Stimulated activated effector memory CD8-positive, alpha-beta T cell treated with anti-CD3 and anti-CD28 coated beads, Interleukin-12 subunit alpha, Interleukin-12 subunit beta, amount 100 ng/mL, for 72 hours (primary cell): ENCODE results near the gene TCF7L2.

Source experiments
- ATAC-seq: fragments of 150-1000 bp; cut with Tn5 transposase; 2 replicates; pipeline ENCODE4 v1.10.0; 2021
- DNase-seq, 2 donors: peaks; one replicate each; pipeline ENCODE4 v3.0.0; 2021 to 2022; ENCODE audit warnings: low spot score in 2 of 2
- H3K27ac Mint-ChIP-seq: one replicate; pipeline ENCODE4 v1.8.0; 2022; ENCODE audit warnings: mild to moderate bottlenecking, mixed read lengths
- H3K36me3 Mint-ChIP-seq: one replicate; pipeline ENCODE4 v1.8.0; 2022; ENCODE audit warnings: mild to moderate bottlenecking, mixed read lengths
- H3K4me1 Mint-ChIP-seq: one replicate; pipeline ENCODE4 v1.8.0; 2022; ENCODE audit warnings: mixed read lengths
- H3K4me3 Mint-ChIP-seq: one replicate; pipeline ENCODE4 v1.8.0; 2022; ENCODE audit warnings: mild to moderate bottlenecking, mixed read lengths
- H3K9me3 Mint-ChIP-seq: one replicate; pipeline ENCODE4 v1.8.0; 2022; ENCODE audit warnings: mixed read lengths

Gene TCF7L2

DNA sequence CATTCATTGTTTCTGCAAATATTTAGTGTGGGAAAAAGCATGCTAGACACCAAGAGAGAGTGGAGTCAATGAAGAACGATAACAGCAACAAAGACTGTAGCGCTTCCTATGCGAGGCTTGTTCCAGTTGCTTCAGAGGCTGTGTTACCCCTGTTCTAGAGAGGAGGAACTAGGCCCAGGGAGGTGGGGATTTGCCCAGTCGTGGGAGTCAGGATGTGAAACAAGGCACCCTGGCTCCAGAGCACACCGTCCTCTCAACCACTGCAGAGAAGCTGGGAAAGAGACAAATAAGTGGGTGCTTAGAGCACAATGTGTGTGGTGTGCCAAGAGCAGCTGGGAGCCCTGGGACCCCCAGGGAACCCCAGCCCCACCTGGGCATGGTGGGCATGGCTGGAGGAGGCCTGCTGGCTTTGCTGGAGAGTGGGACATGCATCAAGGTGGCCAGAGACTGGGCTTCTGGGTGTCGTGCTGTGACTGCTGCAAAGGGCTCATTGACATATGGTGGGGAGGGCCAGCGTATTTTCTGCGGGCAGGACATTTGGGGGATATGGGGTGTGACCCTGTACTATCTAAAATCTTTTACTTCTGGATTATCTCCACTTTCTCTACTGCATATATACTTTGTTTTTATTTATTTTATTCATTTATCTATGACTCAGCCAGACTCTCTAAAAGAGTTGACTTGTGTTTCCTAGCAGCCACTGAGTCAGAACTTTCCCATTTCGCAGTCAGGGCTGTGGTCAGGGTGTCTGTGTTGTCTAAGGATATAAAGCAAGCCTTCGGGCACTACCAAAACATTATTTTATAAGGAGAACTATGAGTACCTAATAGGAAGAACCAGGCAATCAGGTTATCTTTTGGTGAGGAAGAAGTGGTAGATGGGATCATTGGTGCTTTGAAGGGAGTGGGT lies 95.4 kb downstream of the TCF7L2 start:
- DNase-seq (no peak), ATAC-seq (peak; percentile 67)
- H3K4me1 Mint-ChIP-seq: peaks cover 22% of the 10 kb centered on the region
- H3K4me3 Mint-ChIP-seq: no peak overlapping the region
- no peaks in the 10 kb centered on the region for H3K36me3 Mint-ChIP-seq
- no peaks in the 10 kb centered on the region for H3K9me3 Mint-ChIP-seq
- no peak overlapping the region for H3K27ac Mint-ChIP-seq

DNA sequence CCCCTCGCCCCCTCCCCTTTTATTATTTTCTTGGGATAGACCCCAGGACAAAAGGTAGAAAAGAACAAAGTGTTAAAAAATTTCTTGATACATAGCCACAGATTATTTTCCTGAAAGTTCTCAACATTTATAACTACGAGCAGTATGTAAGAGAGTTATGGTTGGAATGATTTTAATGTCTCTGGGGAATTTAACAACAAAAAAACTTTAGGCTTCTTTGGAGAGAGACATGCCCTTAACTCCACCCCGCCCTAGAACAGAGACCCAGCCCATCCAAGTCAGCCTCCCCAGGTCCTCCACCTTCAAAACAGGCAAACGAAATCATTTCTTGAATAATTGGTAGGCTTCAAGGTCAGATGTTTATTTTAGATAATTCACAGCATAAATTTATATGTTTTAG lies 97.1 kb downstream of the TCF7L2 start:
- no peak overlapping the region for H3K27ac Mint-ChIP-seq
- ATAC-seq: no peak
- DNase-seq: no peak
- peaks cover 33% of the 10 kb centered on the region for H3K4me1 Mint-ChIP-seq
- no peaks in the 10 kb centered on the region for H3K9me3 Mint-ChIP-seq
- H3K4me3 Mint-ChIP-seq: no peak overlapping the region
- no peaks in the 10 kb centered on the region for H3K36me3 Mint-ChIP-seq

DNA sequence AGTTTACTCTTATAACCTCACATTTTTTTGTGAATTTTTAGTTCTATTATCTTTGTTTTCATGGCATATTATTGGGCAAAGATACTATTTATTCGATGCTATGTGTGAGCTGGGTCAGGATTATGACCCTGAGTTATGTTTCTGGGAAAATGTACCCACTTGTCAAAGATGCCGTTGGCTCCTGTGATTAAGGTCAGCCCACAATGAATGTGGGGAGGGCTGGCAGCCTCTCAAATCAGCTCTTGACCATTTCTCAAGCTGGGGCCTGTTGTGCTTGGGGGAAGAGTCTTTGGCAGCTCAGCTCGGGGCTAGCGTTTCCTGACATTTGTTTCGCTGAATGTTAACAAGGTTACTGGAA lies 97.5 kb downstream of the TCF7L2 start:
- no peaks in the 10 kb centered on the region for H3K36me3 Mint-ChIP-seq
- H3K4me3 Mint-ChIP-seq: no peak overlapping the region
- no peak overlapping the region for H3K27ac Mint-ChIP-seq
- H3K4me1 Mint-ChIP-seq: peaks cover 35% of the 10 kb centered on the region
- no peaks in the 10 kb centered on the region for H3K9me3 Mint-ChIP-seq
- ATAC-seq (no peak), DNase-seq (no peak)

DNA sequence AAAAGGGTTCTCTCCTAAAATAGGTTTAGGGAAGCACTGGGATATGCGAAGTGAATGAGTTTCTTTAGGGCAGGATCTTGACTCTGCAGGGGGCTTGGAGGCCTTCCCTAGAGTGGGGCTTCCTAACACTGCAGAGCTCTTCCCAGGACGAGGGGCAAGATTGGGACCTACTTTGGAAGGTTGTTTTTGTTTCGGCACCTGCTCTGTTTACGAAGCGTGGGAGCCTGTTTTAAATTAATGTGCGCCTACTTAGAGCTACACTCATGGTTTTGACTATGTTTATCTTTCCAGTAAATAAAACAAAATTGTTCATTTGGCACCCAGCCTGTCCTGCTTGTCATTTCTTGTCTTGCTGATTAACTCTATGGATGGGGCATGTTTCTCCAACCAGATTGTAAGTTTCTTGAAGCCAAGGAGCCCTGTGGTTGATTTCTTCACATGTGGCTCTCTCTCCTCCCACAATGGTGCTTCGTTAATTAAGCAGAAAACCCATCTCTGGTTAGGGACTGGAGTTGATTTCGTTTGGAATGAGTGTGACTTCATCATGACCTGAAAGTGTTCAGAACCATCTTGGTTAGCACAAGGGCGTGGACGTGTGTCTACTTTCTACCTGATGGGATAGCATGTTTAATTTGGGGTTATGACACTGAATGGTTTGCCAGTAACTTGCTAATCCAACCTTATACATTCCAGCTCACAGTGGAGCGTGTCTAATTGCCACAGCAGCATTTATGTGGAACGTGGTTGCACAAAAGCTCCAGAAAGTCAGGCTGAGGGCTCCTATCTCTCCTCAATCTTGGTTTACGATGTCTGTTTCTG lies 98.1 kb downstream of the TCF7L2 start:
- H3K4me3 Mint-ChIP-seq: no peak overlapping the region
- no peaks in the 10 kb centered on the region for H3K9me3 Mint-ChIP-seq
- DNase-seq (no peak), ATAC-seq (no peak)
- no peaks in the 10 kb centered on the region for H3K36me3 Mint-ChIP-seq
- H3K27ac Mint-ChIP-seq: no peak overlapping the region
- H3K4me1 Mint-ChIP-seq: peaks cover 35% of the 10 kb centered on the region

DNA sequence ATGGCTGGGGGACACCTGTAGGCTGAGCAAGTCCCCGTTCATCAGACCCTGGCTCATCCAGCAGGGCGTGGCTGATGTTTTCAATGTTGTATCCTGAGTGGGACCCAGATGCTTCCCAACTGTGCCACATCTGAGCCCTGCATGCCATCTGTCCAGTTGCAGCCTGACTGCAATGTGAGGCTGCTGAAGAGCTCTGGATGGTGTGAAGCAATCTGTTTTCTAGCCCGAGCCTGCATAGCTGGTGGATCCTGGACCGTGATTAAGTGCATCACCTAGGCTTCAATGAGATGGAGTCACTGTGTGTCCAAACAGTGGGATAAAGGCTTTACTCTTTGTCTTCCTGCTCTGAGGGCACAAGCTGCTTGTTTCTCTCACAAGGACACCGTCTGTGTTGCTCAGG lies 99.8 kb downstream of the TCF7L2 start:
- H3K36me3 Mint-ChIP-seq: no peaks in the 10 kb centered on the region
- no peaks in the 10 kb centered on the region for H3K9me3 Mint-ChIP-seq
- peaks cover 30% of the 10 kb centered on the region for H3K4me1 Mint-ChIP-seq
- ATAC-seq: no peak
- H3K4me3 Mint-ChIP-seq: no peak overlapping the region
- H3K27ac Mint-ChIP-seq: no peak overlapping the region
- no peak for DNase-seq

DNA sequence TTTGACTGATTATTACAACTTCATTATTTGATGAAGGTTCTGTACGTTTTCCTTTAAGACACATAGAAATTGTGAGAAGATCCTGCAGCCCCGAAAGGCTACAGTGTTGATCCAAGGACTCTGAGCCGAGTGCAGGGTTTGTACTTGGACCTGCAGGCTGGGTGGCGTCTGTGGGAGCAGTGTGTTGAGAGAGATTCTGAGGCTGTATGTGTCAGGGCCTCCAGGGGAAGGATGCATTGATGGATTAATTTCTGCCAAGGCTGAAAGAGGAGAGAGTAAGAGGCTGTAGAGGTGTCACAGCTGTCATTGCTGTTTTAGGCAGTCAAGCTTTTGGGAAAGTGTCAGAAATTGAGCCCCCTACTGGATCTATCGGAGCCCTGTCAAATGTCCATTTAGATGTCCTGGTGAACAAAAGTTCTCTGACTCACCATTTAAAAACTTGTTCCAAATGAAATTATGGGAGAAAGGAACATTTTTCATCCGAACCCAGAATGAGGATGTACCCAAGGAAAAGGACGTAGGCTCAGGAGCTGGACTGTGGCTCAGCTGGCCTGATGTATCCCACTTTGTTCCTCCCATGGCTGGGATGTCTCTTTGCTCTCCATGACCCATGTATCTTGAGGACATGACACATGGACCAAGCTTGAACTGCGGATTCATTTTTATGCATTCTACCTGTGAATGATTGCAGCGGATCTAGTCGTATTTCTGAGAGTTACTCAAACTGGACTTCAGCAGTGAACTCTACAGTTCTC lies 102.2 kb downstream of the TCF7L2 start:
- no peak overlapping the region for H3K4me3 Mint-ChIP-seq
- no peaks in the 10 kb centered on the region for H3K36me3 Mint-ChIP-seq
- no peak overlapping the region for H3K27ac Mint-ChIP-seq
- ATAC-seq: no peak
- peaks cover 25% of the 10 kb centered on the region for H3K4me1 Mint-ChIP-seq
- no peaks in the 10 kb centered on the region for H3K9me3 Mint-ChIP-seq
- DNase-seq: no peak

DNA sequence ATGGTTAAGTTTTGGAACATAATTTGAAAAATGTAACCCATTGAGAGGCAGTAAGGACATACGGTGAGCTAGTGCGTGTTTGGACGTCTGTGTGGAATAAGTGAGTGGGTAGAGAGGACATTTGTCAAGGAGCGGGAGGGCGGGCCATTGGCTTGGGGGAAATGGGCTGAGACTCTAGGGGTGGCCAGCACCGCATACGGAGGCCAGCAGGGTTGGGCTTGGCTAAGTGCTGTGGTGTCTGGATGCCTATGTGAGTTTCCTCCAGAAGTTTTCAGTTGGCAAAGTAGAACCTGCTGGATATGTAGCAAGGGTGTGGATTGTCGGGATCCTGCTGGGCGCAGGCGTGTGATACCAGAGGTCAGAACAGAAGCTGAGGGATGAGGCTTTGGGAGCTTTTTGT lies 103.0 kb downstream of the TCF7L2 start:
- Mint-ChIP-seq H3K27ac (no peak overlapping the region), H3K36me3 (no peaks in the 10 kb centered on the region), H3K4me3 (no peak overlapping the region), H3K9me3 (no peaks in the 10 kb centered on the region), H3K4me1 (peaks cover 25% of the 10 kb centered on the region)
- no peak for DNase-seq
- no peak for ATAC-seq

DNA sequence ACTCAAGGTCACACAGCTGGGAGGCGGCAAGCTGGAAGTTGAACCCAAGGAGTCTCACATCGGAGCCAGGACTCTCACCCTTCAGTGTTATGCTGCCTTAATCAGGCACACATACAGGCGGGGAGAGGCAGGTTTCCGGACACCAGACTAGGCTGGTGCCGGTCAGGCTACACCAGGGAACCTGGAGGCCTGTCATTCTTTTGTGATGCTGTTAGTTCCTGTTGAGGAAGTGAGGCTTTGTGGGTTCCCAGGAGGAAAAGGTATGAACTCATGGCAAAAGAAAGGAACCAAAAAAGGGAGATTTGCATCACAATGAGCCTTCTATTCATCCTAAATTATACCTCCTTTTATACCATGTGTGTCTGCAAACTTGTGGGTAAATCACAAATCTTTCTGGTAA lies 103.8 kb downstream of the TCF7L2 start:
- Mint-ChIP-seq H3K9me3 (no peaks in the 10 kb centered on the region), H3K27ac (no peak overlapping the region), H3K36me3 (no peaks in the 10 kb centered on the region), H3K4me1 (peaks cover 25% of the 10 kb centered on the region), H3K4me3 (no peak overlapping the region)
- no peak for DNase-seq
- ATAC-seq: no peak

DNA sequence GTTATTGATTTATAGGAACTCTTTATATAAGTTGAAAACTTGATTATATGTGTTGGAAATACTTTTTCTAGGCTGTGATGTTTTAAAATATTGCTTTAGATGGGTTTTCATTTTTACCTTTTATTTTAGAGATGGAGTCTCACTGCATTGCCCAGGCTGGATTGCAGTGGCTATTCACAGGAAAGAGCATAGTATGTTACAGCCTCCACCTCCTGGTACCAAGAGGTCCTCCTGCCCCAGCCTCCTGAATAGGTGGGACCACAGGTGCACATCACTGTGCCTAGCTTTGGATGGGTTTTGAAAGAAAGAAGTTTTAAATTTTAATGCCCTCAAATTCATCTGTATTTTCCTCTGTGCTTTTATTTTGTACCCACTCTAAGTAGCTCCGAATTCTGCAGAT lies 105.4 kb downstream of the TCF7L2 start:
- no peak for DNase-seq
- H3K4me1 Mint-ChIP-seq: peaks cover 12% of the 10 kb centered on the region
- no peak for ATAC-seq
- no peaks in the 10 kb centered on the region for H3K9me3 Mint-ChIP-seq
- H3K27ac Mint-ChIP-seq: no peak overlapping the region
- no peaks in the 10 kb centered on the region for H3K36me3 Mint-ChIP-seq
- no peak overlapping the region for H3K4me3 Mint-ChIP-seq

DNA sequence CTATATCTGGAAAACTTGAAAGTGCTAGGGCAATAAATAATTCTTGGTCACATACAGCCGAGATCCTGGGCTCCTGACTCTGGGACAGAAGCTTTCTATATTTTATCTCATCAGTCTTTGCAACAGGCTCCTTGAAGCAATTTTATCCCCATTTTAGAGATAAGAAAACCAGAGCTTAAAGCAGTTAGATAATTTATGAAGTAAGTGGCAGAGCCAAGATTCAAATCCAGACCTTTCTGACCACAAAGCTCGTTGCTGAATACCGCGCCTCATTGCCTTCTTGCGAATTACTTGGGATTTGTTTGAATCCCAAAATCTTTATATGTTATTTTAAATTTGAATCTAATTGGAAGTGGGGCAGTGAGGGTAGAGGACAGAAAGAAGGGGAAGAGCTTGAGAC lies 106.0 kb downstream of the TCF7L2 start:
- peaks cover 6% of the 10 kb centered on the region for H3K4me1 Mint-ChIP-seq
- H3K27ac Mint-ChIP-seq: no peak overlapping the region
- DNase-seq (no peak), ATAC-seq (no peak)
- no peak overlapping the region for H3K4me3 Mint-ChIP-seq
- no peaks in the 10 kb centered on the region for H3K36me3 Mint-ChIP-seq
- no peaks in the 10 kb centered on the region for H3K9me3 Mint-ChIP-seq

DNA sequence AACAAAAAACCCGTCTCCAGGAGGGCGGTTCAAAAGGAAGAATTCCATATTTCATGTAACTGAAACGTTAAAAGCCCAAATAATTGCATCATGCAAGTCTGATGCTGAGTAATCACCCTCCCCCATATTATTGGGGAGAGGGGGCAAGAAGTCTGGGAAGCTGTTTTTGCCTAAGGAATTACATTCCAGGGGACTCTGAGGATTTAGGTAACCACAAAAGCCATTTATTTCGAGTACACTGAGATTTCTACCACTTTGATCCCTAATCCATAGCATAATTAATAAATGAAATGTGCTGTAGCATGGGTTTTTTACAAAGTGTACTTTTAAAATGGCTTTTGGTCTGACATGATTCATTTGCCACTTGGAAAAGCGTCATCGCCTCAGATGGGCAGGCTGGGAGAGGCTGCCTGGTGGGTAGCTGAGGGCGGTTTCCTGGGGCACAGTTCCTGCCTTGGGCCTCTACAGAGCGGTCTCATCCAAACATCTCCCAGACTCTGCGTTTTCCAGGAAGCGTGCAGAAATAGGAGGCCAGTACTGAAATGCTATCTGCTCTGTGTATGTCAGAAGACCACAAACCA lies 106.5 kb downstream of the TCF7L2 start:
- H3K36me3 Mint-ChIP-seq: no peaks in the 10 kb centered on the region
- no peak for DNase-seq
- H3K27ac Mint-ChIP-seq: no peak overlapping the region
- peaks cover 5% of the 10 kb centered on the region for H3K4me1 Mint-ChIP-seq
- no peaks in the 10 kb centered on the region for H3K9me3 Mint-ChIP-seq
- no peak for ATAC-seq
- H3K4me3 Mint-ChIP-seq: no peak overlapping the region

DNA sequence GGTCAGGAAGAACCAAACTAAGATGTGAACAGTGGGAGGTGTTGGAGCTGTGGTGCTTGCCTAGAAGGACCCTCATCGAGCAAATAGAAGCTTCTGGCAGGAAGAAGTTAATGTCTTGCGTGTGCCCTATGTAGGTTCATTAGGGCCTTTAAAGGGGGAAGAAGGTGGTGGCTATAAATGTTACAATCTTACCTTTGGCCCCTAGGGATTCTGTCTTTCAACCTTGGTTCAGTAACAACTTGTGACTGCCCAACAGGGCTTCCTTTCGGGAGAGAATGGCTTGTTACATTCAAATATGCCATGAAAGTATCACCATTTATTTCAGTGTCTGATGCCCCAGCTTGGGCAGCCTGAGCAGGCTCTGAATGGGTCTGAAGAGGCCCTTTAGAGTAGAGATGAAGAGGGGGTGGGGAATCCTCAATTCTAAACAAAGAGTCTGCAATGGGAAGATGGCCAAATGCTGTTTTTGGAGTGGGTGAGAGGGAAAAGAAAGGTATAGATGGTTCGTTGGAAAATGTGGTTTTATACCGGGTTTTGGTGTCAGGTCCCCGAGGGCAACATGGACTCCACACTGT lies 108.0 kb downstream of the TCF7L2 start:
- ATAC-seq (no peak), DNase-seq (no peak)
- Mint-ChIP-seq H3K27ac (no peak overlapping the region), H3K4me1 (no peaks in the 10 kb centered on the region), H3K4me3 (no peak overlapping the region), H3K36me3 (no peaks in the 10 kb centered on the region), H3K9me3 (no peaks in the 10 kb centered on the region)

DNA sequence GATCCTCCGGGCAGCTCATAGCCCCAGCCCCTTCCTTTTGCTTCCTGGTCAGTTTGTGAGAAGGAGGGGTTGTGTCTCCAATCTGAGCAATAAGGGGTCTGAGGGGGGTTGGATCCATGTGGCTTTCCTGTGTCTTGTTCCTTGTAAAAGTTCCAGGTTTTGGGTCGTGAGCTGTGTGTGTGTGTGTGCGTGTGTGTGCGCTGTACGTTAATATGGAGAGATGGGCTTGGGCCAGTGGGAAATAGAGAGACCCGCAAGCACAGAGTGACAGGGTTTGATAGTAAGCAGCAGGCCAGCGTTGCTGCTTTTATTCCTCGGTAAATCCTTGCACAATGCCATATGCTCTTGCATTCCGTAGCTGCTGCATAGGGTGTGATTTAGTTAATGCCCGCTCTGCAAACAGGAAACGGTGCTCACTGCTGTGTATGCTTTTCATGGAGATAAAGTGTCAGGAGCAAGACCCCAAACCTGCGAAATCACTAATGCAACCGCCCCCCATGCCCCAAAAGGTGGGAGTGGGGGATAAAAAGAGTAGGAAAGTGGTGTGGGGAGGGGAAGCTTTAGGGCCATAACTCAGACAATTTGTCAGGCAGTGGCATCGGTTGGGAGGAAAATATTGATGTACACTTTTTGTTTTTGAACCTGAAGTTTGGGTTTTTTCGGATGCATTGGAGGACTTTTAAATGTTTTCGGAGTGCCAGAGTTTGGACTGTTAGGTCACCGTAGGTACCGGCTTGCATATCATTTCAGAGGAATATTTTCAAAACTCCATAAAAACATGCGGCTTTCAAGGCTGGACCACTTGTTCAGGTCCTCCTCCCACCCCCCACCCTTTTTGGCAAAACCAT lies 108.7 kb downstream of the TCF7L2 start:
- DNase-seq (no peak), ATAC-seq (no peak)
- H3K4me3 Mint-ChIP-seq: no peak overlapping the region

DNA sequence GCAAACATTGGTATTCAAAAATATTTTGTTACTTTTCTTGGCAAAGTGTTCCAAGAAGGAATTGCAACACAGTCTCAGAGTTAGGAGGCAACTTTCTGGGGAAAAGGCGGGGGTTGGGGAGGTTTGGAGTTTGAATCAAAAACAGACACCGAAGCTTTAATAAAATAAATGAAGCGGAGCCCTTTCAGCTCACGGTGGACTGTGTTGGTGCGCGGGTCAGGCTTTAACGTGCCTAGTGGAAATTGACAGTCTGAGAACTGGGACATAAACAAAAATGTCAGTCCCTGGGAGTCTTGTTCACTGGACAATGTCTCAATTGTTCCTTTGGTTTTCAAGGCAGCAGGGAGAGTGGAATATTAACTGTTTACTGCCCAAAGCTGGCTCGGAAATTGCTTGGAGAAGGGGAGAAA lies 109.3 kb downstream of the TCF7L2 start:
- Mint-ChIP-seq H3K9me3 (no peaks in the 10 kb centered on the region), H3K4me1 (no peaks in the 10 kb centered on the region)

More for the DNA sequence above, 108.7 kb downstream of the TCF7L2 start:
- Mint-ChIP-seq H3K4me1 (no peaks in the 10 kb centered on the region), H3K27ac (no peak overlapping the region), H3K9me3 (no peaks in the 10 kb centered on the region), H3K36me3 (no peaks in the 10 kb centered on the region)

More for the DNA sequence above, 109.3 kb downstream of the TCF7L2 start:
- H3K27ac Mint-ChIP-seq: no peak overlapping the region
- H3K36me3 Mint-ChIP-seq: no peaks in the 10 kb centered on the region
- DNase-seq (no peak), ATAC-seq (no peak)
- H3K4me3 Mint-ChIP-seq: no peak overlapping the region
